GM10248 (cell line): Measurements from ENCODE around the gene STAT3.

Source experiments
- CTCF ChIA-PET: fragments of 300-600 bp; sonication (Branson Sonifier 250); formaldehyde crosslinking; extraction: SDS; loops from one replicate; lab custom pipeline; 2021; ENCODE audit warnings: antibody characterized with exemption; lab: Yijun Ruan, JAX
- POLR2A ChIA-PET: fragments of 350-650 bp; sonication (Branson Sonifier 250); formaldehyde crosslinking; extraction: SDS; loops from one replicate; lab custom pipeline; 2020; ENCODE audit warnings: antibody characterized with exemption; lab: Yijun Ruan, JAX
- DNase-seq: peaks from one replicate; pipeline ENCODE4 v3.0.0; 2012; ENCODE audit errors: extremely low spot score
- CTCF ChIP-seq: IDR thresholded peaks from 2 replicates; pipeline ENCODE4 v1.5.1; 2012; ENCODE audit warnings: mild to moderate bottlenecking, low read depth; ENCODE audit errors: extremely low read depth, missing control alignments, control extremely low read depth

The STAT3 gene

DNA sequence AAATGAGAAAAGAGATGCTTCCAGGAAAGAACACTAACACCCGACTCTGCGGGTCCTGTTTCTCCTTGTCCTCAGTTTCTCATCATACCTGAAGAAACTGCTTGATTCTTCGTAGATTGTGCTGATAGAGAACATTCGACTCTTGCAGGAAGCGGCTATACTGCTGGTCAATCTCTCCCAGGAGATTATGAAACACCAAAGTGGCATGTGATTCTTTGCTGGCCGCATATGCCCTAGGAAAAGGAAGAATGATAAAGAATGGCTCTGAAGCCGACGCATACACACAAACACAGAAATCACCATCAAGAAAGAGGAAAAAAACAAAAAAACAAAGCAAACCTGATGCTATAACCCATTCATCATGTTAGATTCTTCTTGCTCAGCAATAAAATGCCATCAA is 41.8 kb downstream of the STAT3 start:
- no peak for DNase-seq
- no peak for TF ChIP-seq CTCF
- ChIA-PET POLR2A (no interaction called here), CTCF (no interaction called here)

- no peak for TF ChIP-seq CTCF
- DNase-seq = no peak
- ChIA-PET POLR2A (no interaction called here), CTCF (interaction anchor here (0.7 to 0.9 kb wide), 2 partner anchors 57 kb away, joined by 3 read pairs; no protein-coding TSS in a partner anchor)
Measured at GRCh38 chr17:42345396-42346073, 42.7 kb downstream of the STAT3 start.

GRCh38 chr17:42342242-42343008 is 45.8 kb downstream of the STAT3 start:
- CTCF ChIA-PET = interaction anchor here (0.8 to 2.6 kb wide), 3 partner anchors 9 to 60 kb away, joined by 3 to 8 read pairs (median 4); no protein-coding TSS in a partner anchor
- TF ChIP-seq CTCF = no peak
- POLR2A ChIA-PET = interaction anchor here (0.7 to 1.0 kb wide), 5 partner anchors 37 to 522 kb away, joined by 3 to 13 read pairs (median 4); no protein-coding TSS in a partner anchor
- peak; percentile 42 for DNase-seq

- POLR2A ChIA-PET = interaction anchor here (0.5 to 2.0 kb wide), 2 partner anchors 36 to 47 kb away, joined by 5 to 7 read pairs; partner anchors contain the start of gene STAT3
- CTCF ChIA-PET = interaction anchor here (1.2 to 2.6 kb wide), 8 partner anchors 18 to 176 kb away, joined by 3 to 8 read pairs (median 4); no protein-coding TSS in a partner anchor
- DNase-seq = no peak
- no peak for TF ChIP-seq CTCF
Measured at GRCh38 chr17:42341568-42341967, 46.7 kb downstream of the STAT3 start.

- no peak for TF ChIP-seq CTCF
- no peak for DNase-seq
- CTCF ChIA-PET = interaction anchor here (0.9 to 2.6 kb wide), 13 partner anchors 8 to 177 kb away, joined by 3 to 8 read pairs (median 4); partner anchors contain the start of gene STAT3
- POLR2A ChIA-PET = interaction anchor here (2.0 kb wide), 1 partner anchor 48 kb away, joined by 7 read pairs; the partner anchor contains the start of gene STAT3
Measured at GRCh38 chr17:42340691-42341127, 47.5 kb downstream of the STAT3 start.

DNA sequence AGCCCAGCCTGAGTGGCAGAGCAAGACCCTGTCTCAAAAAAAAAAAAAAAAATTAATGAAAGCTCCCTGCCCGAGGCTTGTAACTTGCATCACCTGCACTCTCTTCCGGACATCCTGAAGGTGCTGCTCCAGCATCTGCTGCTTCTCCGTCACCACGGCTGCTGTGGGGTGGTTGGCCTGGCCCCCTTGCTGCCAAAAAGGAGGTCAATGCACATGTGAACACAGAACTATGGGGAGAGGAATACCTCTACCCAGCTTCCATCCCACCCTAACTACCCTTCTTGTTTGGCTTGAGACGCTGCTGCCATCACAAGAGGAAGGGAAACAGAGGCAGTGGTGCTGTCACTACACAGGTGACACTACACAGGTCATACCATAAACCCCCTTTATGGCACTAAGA is 49.0 kb downstream of the STAT3 start:
- ChIA-PET CTCF (interaction anchor here (1.2 to 2.3 kb wide), 4 partner anchors 10 to 76 kb away, joined by 4 to 6 read pairs (median 6); no protein-coding TSS in a partner anchor), POLR2A (interaction anchor here (0.6 kb wide), 1 partner anchor 53 kb away, joined by 6 read pairs; no protein-coding TSS in a partner anchor)
- TF ChIP-seq CTCF = no peak
- no peak for DNase-seq
